Measurements from ENCODE around the gene TSHZ2.

DNA sequence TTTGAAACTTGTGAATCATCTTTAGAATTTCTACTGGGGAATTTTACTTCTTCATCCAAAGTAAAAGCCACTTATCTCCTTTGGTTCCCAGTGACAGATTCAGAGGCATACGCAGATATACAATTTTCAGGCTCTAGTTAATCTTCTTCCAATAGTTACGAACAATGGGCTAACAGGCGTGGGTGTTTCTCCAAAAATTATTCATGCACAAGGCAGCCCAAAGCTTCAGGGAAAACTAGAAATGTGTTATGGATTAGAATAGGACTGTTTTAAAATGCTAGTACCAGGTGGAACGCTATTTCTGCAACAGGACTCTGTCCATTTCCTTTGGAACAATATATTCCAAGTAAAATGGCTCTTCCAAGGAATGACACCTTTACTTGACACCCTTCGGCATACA is 519.3 kb downstream of the TSHZ2 start:
- TF ChIP-seq, protein P1, sequence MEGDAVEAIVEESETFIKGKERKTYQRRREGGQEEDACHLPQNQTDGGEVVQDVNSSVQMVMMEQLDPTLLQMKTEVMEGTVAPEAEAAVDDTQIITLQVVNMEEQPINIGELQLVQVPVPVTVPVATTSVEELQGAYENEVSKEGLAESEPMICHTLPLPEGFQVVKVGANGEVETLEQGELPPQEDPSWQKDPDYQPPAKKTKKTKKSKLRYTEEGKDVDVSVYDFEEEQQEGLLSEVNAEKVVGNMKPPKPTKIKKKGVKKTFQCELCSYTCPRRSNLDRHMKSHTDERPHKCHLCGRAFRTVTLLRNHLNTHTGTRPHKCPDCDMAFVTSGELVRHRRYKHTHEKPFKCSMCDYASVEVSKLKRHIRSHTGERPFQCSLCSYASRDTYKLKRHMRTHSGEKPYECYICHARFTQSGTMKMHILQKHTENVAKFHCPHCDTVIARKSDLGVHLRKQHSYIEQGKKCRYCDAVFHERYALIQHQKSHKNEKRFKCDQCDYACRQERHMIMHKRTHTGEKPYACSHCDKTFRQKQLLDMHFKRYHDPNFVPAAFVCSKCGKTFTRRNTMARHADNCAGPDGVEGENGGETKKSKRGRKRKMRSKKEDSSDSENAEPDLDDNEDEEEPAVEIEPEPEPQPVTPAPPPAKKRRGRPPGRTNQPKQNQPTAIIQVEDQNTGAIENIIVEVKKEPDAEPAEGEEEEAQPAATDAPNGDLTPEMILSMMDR (IDR thresholded peaks at IDR 0.05) = no peak
- no peak for TF ChIP-seq ZFX (IDR thresholded peaks at IDR 0.05; ENCODE audit: borderline replicate concordance)
